Keratinocyte (primary cell): Measurements from ENCODE around the gene MAPT. TPM values are rescaled to one million over a fixed set of nuclear protein-coding genes. Genes with fewer than 3 reads are reported as not detected.

Experiments
- DNase-seq: peaks from one replicate; pipeline ENCODE4 v3.0.0-alpha.2; 2011; ENCODE audit warnings: low read depth, missing footprints, low spot score
- FAIRE-seq: peaks from 2 replicates; lab custom pipeline; 2011; peaks lifted over from hg19 to GRCh38; lab: Jason Lieb, UNC
- H2AFZ ChIP-seq: 2 replicates; pipeline ENCODE4 v1.6.0; 2012; ENCODE audit warnings: low read length, control low read depth, inconsistent platforms; ENCODE audit not compliant: control insufficient read depth
- H3K27ac ChIP-seq: 2 replicates; pipeline ENCODE4 v1.5.1; 2011; ENCODE audit warnings: low read length; ENCODE audit not compliant: control insufficient read depth, insufficient read depth
- H3K27me3 ChIP-seq: 3 replicates; pipeline ENCODE4 v1.6.0; 2011; ENCODE audit warnings: low read length; ENCODE audit not compliant: control insufficient read depth, insufficient read depth; ENCODE audit errors: extremely low read depth
- H3K36me3 ChIP-seq, 2 experiments: 2 replicates in 1 of 2; 3 replicates in 1 of 2; pipeline ENCODE4 v1.5.1; 2011; ENCODE audit warnings: low read length in 2 of 2, mild to moderate bottlenecking in 1 of 2; ENCODE audit not compliant: control insufficient read depth in 2 of 2, insufficient read depth in 2 of 2; ENCODE audit errors: extremely low read depth in 1 of 2
- H3K4me1 ChIP-seq: 3 replicates; pipeline ENCODE4 v1.5.1; 2011; ENCODE audit warnings: low read length; ENCODE audit not compliant: control insufficient read depth, insufficient read depth; ENCODE audit errors: extremely low read depth
- H3K4me2 ChIP-seq: 3 replicates; pipeline ENCODE4 v1.6.0; 2011; ENCODE audit warnings: low read depth, low read length; ENCODE audit not compliant: control insufficient read depth, insufficient read depth; ENCODE audit errors: extremely low read depth
- H3K4me3 ChIP-seq, 3 experiments: fragments of 200-600 bp in 1 of 3; sonication (generic) in 1 of 3; 2 replicates in 2 of 3; 3 replicates in 1 of 3; pipeline ENCODE4 v1.5.1; 2011 to 2016; ENCODE audit warnings: low read length in 3 of 3, mild to moderate bottlenecking in 3 of 3, control low read depth in 2 of 3, inconsistent platforms in 1 of 3, low read depth in 1 of 3, mixed read lengths in 1 of 3, mixed run types in 1 of 3, moderate library complexity in 1 of 3; ENCODE audit not compliant: control insufficient read depth in 2 of 3, insufficient read depth in 2 of 3; ENCODE audit errors: extremely low read depth in 1 of 3
- H3K79me2 ChIP-seq: 2 replicates; pipeline ENCODE4 v1.6.0; 2012; ENCODE audit warnings: low read length; ENCODE audit not compliant: control insufficient read depth, insufficient read depth
- H3K9ac ChIP-seq: 3 replicates; pipeline ENCODE4 v1.6.0; 2011; ENCODE audit warnings: low read length; ENCODE audit not compliant: control insufficient read depth, insufficient read depth; ENCODE audit errors: extremely low read depth
- H3K9me1 ChIP-seq: 3 replicates; pipeline ENCODE4 v1.6.0; 2011; ENCODE audit warnings: low read length; ENCODE audit not compliant: control insufficient read depth, insufficient read depth; ENCODE audit errors: extremely low read depth
- H3K9me3 ChIP-seq: 2 replicates; pipeline ENCODE4 v1.5.1; 2012; ENCODE audit warnings: low read depth, low read length; ENCODE audit not compliant: control insufficient read depth
- H4K20me1 ChIP-seq: 3 replicates; pipeline ENCODE4 v1.6.0; 2011; ENCODE audit warnings: low read length; ENCODE audit not compliant: control insufficient read depth, insufficient read depth; ENCODE audit errors: extremely low read depth
- CTCF ChIP-seq, 3 experiments: IDR thresholded peaks in 1 of 3; conservative IDR thresholded peaks in 1 of 3; optimal IDR thresholded peaks in 1 of 3; 2 replicates in 2 of 3; 3 replicates in 1 of 3; pipeline versions ENCODE3 to v1.5.1; 2011; ENCODE audit warnings: low read length in 3 of 3, mild to moderate bottlenecking in 3 of 3, moderate library complexity in 2 of 3, control low read depth in 1 of 3, inconsistent platforms in 1 of 3; ENCODE audit not compliant: insufficient read depth in 2 of 3; ENCODE audit errors: extremely low read depth in 1 of 3
- EZH2 ChIP-seq: IDR thresholded peaks from one replicate; pipeline ENCODE4 v1.6.1; 2012; ENCODE audit warnings: inconsistent platforms, mild to moderate bottlenecking, low read length, moderate library complexity
- dilution Hi-C: fragments of 300-500 bp; cut with MboI; formaldehyde crosslinking; loops from one replicate; pipeline ENCODE4 v1.7.0; 2020; ENCODE audit warnings: low sequenced_read_pairs; ENCODE audit not compliant: extremely low pct_ligation_motif_present
- polyA plus RNA-seq, 5 experiments: library from polyadenylated mRNA; depleted of rRNA in 3 of 5; stranded (reverse) in 3 of 5; stranded (forward) in 1 of 5; unstranded in 1 of 5; fragments of >200 nt; gene quantifications; 1 replicate in 1 of 5; 2 replicates in 3 of 5; 3 replicates in 1 of 5; pipeline versions ENCODE4 v1.2.1 to v1.2.3, GENCODE V29; 2011 to 2012; ENCODE audit warnings: missing spikeins in 2 of 5, low read depth in 1 of 5, low replicate concordance in 1 of 5

The MAPT gene
- polyA plus RNA-seq, 1 donor (not counting 4 experiments of a cell fraction or from before 2014, with no cell fraction given), result 0.08 TPM

GRCh38 chr17:45963283-45963682, 68.9 kb downstream of the MAPT start:
- DNase-seq, result no peak
- no peak for TF ChIP-seq CTCF (optimal IDR thresholded peaks at IDR 0.05 in 1 of 3, IDR thresholded peaks at IDR 0.05 in 1 of 3, conservative IDR thresholded peaks at IDR 0.05 in 1 of 3; ENCODE audit: extremely low read depth in 1 of 3, insufficient read depth in 2 of 3, low read length in 3 of 3)
- H3K4me1 ChIP-seq, result no peaks in the 10 kb centered on the region
- H3K9ac ChIP-seq, result no peak overlapping the region
- no peaks in the 10 kb centered on the region for H3K9me1 ChIP-seq
- no peak for FAIRE-seq
- no peak overlapping the region for H3K4me2 ChIP-seq
- dilution Hi-C loops, result no loop called here
- no peaks in the 10 kb centered on the region for H4K20me1 ChIP-seq
- no peaks in the 10 kb centered on the region for H3K9me3 ChIP-seq
- H3K27ac ChIP-seq, result no peak overlapping the region
- no peaks in the 10 kb centered on the region for H3K36me3 ChIP-seq
- H3K4me3 ChIP-seq, result no peak overlapping the region
- no peak overlapping the region for H2AFZ ChIP-seq
- no peaks in the 10 kb centered on the region for H3K79me2 ChIP-seq
- H3K27me3 ChIP-seq, result peaks cover 28% of the 10 kb centered on the region

GRCh38 chr17:45963889-45964288, 69.5 kb downstream of the MAPT start:
- FAIRE-seq, result no peak
- dilution Hi-C loops, result no loop called here
- Histone ChIP-seq H4K20me1 (no peaks in the 10 kb centered on the region), H3K4me3 (no peak overlapping the region), H3K4me2 (no peak overlapping the region), H3K4me1 (no peaks in the 10 kb centered on the region), H3K9me3 (no peaks in the 10 kb centered on the region), H3K36me3 (no peaks in the 10 kb centered on the region), H3K27me3 (peaks cover 29% of the 10 kb centered on the region), H2AFZ (no peak overlapping the region), H3K9ac (no peak overlapping the region), H3K9me1 (no peaks in the 10 kb centered on the region), H3K27ac (no peak overlapping the region), H3K79me2 (no peaks in the 10 kb centered on the region)
- TF ChIP-seq CTCF (optimal IDR thresholded peaks at IDR 0.05 in 1 of 3, IDR thresholded peaks at IDR 0.05 in 1 of 3, conservative IDR thresholded peaks at IDR 0.05 in 1 of 3; ENCODE audit: extremely low read depth in 1 of 3, insufficient read depth in 2 of 3, low read length in 3 of 3), result no peak
- no peak for TF ChIP-seq EZH2
- no peak for DNase-seq
